ENCODE results near the gene PCDHGB4.
"Not testable (repeated sequence)": the region's sequence is repeated elsewhere in the genome, so short reads cannot be mapped to it uniquely, and the experiment has no call there.

PCDHGB4 gene

DNA sequence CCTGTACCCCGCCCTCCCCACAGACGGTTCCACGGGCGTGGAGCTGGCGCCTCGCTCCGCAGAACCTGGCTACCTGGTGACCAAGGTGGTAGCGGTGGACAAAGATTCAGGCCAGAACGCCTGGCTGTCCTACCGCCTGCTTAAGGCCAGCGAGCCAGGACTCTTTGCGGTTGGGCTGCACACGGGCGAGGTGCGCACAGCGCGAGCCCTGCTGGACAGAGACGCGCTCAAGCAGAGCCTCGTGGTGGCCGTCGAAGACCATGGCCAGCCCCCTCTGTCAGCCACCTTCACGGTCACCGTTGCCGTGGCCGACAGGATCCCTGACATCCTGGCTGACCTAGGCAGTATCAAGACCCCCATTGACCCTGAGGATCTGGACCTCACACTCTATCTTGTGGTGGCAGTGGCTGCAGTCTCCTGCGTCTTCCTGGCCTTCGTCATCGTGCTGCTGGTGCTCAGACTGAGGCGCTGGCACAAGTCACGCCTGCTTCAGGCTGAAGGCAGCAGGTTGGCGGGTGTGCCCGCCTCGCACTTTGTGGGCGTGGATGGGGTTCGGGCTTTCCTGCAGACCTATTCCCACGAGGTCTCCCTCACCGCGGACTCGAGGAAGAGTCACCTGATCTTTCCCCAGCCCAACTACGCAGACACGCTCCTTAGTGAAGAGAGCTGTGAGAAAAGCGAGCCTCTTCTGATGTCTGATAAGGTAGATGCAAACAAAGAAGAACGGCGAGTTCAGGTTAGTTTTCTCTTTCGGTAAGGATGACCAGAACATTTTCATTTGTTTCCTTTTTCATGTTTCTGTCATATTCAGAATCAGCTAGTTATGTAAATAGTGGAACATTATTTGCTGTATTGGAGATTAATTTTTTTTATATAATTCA is 21.2 kb upstream of the PCDHGB4 start:
- DNase-seq (ENCODE audit: low read depth in 1 of 2, low spot score in 1 of 2) = no peak

DNA sequence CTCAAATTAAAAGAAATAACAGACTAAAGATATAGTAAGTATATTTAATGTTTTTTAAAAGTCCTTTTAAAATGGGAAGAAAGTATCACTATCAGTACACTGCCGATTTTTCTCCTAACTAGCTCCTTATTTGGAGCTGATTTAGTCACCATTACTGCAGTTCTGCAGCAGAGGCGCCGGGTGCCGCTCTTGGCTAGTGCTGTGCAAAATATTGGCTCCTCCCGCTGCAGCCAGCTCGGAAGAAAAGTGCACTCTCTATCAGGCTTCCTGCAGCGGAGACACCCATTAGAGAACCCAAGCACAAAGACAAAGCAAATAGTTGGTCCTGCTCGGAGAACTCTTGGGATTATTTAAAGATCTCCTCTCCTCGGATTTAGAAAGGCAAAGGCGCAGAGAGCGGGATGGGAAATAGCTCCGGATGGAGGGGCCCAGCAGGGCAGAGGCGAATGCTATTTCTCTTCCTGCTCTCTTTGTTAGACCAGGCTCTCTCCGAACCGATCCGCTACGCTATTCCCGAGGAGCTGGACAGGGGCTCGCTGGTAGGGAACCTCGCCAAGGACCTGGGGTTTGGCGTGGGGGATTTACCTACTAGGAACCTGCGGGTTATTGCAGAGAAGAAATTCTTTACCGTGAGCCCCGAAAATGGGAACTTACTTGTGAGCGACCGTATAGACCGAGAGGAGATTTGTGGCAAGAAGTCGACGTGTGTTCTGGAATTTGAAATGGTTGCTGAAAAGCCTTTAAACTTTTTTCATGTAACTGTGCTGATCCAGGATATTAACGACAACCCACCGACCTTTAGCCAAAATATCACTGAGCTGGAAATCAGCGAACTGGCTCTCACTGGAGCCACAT is 17.3 kb upstream of the PCDHGB4 start, which contains the start of gene PCDHGB3:
PCDHGB3 (plus strand) TSS at position 249 of the 855 bp plus-strand sequence; CDS start at position 402, 153 bp downstream.
- no peak for DNase-seq (ENCODE audit: low read depth in 1 of 2, low spot score in 1 of 2)

DNA sequence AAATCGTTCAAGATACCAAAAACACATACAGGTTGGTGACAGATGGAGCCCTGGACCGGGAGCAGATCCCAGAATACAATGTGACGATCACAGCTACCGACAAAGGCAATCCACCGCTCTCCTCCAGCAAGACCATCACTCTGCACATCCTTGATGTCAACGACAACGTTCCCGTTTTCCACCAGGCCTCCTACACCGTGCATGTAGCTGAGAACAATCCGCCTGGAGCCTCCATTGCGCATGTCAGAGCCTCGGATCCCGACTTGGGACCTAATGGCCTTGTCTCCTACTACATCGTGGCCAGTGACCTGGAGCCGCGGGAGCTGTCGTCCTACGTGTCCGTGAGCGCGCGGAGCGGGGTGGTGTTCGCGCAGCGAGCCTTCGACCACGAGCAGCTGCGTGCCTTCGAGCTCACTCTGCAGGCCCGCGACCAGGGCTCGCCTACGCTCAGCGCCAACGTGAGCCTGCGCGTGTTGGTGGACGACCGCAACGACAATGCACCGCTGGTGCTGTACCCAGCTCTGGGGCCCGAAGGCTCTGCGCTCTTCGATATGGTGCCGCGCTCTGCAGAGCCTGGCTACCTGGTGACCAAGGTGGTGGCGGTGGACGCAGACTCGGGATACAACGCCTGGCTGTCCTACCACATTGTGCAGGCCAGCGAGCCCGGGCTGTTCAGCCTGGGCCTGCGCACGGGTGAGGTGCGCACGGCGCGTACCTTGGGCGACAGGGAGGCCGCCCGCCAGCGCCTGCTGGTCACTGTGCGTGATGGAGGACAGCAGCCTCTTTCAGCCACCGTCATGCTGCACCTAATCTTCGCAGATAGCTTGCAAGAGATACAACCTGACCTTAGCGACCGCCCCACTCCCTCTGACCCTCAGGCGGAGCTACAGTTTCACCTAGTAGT is 15.7 kb upstream of the PCDHGB4 start:
- no peak for DNase-seq (ENCODE audit: low read depth in 1 of 2, low spot score in 1 of 2)

DNA sequence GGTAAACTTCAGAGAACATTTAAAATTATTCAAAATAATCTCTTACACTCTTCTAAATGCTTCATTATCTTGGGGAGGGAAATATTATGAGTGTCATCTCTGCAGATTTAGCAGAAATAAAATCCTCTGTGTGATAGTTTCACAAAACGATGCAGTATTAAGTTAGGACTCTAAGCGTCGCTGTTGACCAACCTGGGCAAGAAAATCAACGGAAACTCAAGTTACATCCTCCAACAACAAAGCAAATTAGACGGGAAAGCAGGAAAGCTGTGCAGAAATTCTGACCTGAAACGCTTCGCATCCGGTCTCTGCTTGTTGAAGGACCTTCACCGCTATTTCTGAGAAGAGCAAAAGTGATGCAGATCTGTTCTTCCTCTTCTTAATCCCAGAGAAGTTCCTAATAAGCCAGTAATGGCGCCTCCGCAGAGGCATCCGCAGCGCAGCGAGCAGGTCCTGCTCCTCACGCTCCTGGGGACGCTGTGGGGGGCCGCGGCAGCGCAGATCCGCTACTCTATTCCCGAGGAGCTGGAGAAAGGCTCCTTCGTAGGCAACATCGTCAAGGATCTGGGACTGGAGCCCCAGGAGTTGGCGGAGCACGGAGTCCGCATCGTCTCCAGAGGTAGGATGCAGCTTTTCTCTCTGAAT is 13.7 kb upstream of the PCDHGB4 start, which contains the start of gene PCDHGA6:
PCDHGA6 (plus strand) TSS at position 219 of the 645 bp plus-strand sequence; CDS start at position 412, 193 bp downstream.
- no peak for DNase-seq (ENCODE audit: low read depth in 1 of 2, low spot score in 1 of 2)

DNA sequence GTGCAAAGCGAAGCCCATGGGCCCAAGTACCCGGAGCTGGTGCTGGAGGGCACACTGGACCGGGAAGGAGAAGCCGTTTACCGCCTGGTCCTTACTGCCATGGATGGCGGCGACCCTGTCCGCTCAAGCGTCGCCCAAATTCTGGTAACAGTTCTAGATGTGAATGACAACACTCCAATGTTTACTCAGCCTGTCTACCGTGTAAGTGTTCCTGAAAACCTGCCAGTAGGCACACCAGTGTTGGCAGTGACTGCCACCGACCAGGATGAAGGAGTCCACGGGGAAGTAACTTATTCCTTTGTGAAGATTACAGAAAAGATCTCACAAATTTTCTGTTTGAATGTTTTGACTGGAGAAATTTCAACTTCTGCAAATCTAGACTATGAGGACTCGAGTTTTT is 12.9 kb upstream of the PCDHGB4 start:
- no peak for DNase-seq (ENCODE audit: low read depth in 1 of 2, low spot score in 1 of 2)

DNA sequence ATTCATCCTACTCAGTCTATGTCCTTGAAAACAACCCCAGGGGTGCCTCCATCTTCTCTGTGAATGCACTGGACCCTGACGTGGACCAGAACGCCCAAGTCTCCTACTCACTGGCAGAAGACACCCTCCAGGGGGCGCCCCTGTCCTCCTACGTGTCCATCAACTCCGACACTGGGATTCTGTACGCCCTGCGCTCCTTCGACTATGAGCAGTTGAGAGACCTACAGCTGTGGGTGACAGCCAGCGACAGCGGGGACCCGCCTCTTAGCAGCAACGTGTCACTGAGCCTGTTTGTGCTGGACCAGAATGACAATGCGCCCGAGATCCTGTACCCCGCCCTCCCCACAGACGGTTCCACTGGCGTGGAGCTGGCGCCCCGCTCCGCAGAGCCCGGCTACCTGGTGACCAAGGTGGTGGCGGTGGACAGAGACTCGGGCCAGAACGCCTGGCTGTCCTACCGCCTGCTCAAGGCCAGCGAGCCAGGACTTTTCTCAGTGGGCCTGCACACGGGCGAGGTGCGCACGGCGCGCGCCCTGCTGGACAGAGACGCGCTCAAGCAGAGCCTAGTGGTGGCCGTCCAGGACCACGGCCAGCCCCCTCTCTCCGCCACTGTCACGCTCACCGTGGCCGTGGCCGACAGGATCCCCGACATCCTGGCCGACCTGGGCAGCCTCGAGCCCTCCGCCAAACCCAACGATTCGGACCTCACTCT is 11.9 kb upstream of the PCDHGB4 start:
- not testable (repeated sequence) for DNase-seq (ENCODE audit: low read depth in 1 of 2, low spot score in 1 of 2)

DNA sequence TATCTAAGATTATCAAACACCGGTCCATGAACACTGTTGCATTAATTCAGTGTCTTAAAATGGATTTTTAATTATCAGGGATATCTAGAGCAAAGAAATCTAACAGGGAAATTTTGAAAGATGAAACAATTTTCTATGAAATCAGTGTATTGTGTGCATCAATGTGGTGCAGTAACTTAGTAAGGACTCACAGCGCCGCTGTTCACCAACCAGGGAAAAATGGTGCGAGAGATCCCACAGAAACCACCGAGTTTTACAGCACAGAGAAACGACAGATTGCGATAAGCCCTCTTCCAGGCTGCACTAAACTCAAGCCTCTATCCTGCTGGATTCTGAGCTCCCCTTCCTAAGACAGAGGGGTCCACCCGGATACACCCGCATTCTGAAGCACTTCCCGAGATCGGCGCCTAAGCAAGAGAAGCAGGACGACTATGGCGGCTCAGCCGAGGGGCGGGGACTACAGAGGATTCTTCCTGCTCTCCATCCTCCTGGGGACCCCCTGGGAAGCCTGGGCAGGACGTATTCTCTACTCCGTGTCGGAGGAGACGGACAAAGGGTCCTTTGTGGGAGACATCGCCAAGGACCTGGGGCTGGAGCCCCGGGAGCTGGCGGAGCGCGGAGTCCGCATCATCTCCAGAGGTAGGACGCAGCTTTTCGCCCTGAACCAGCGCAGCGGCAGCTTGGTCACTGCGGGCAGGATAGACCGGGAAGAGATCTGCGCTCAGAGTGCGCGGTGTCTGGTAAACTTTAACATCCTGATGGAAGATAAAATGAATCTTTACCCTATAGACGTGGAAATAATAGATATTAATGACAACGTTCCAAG is 4.8 kb upstream of the PCDHGB4 start, which contains the start of gene PCDHGA7:
PCDHGA7 (plus strand) TSS at position 274 of the 826 bp plus-strand sequence; CDS start at position 432, 158 bp downstream.
- no peak for DNase-seq (ENCODE audit: low read depth in 1 of 2, low spot score in 1 of 2)

DNA sequence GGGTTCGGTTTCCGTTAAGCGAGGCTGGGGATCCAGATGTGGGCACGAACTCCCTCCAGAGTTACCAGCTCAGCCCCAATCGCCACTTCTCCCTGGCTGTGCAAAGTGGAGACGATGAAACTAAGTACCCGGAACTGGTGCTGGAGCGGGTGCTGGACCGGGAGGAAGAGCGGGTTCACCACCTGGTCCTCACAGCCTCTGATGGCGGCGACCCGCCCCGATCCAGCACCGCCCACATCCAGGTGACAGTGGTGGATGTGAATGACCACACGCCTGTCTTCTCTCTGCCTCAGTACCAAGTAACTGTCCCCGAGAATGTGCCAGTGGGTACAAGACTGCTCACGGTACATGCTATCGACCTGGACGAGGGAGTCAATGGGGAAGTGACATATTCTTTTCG is 4.2 kb upstream of the PCDHGB4 start:
- no peak for DNase-seq (ENCODE audit: low read depth in 1 of 2, low spot score in 1 of 2)

DNA sequence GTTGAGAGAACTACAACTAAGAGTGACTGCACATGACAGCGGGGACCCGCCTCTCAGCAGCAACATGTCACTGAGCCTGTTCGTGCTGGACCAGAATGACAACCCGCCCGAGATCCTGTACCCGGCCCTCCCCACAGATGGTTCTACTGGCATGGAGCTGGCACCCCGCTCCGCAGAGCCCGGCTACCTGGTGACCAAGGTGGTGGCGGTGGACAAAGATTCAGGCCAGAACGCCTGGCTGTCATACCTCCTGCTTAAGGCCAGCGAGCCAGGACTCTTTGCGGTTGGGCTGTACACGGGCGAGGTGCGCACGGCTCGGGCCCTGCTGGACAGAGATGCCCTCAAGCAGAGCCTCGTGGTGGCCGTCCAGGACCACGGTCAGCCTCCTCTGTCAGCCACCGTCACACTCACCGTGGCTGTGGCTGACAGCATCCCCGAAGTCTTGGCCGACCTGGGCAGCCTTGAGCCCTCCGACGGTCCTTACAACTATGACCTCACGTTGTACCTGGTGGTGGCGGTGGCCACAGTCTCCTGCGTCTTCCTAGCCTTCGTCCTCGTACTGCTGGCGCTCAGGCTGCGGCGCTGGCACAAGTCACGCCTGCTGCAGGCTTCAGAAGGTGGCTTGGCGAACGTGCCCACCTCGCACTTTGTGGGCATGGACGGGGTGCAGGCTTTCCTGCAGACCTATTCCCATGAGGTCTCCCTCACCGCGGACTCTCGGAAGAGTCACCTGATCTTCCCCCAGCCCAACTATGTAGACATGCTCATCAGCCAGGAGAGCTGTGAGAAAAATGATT is 2.8 kb upstream of the PCDHGB4 start:
- DNase-seq (ENCODE audit: low read depth in 1 of 2, low spot score in 1 of 2) = no peak

DNA sequence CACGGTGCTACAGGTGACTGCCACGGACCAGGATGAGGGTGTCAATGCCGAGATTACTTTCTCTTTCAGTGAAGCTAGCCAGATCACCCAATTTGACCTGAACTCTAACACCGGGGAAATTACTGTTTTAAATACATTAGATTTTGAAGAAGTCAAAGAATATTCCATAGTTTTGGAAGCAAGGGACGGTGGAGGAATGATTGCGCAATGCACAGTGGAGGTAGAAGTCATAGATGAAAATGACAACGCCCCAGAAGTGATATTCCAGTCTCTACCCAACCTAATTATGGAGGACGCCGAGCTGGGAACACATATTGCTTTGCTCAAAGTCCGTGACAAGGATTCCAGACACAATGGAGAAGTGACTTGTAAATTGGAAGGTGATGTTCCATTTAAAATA is 1.2 kb downstream of the PCDHGB4 start:
- DNase-seq (ENCODE audit: low read depth in 1 of 2, low spot score in 1 of 2) = no peak

DNA sequence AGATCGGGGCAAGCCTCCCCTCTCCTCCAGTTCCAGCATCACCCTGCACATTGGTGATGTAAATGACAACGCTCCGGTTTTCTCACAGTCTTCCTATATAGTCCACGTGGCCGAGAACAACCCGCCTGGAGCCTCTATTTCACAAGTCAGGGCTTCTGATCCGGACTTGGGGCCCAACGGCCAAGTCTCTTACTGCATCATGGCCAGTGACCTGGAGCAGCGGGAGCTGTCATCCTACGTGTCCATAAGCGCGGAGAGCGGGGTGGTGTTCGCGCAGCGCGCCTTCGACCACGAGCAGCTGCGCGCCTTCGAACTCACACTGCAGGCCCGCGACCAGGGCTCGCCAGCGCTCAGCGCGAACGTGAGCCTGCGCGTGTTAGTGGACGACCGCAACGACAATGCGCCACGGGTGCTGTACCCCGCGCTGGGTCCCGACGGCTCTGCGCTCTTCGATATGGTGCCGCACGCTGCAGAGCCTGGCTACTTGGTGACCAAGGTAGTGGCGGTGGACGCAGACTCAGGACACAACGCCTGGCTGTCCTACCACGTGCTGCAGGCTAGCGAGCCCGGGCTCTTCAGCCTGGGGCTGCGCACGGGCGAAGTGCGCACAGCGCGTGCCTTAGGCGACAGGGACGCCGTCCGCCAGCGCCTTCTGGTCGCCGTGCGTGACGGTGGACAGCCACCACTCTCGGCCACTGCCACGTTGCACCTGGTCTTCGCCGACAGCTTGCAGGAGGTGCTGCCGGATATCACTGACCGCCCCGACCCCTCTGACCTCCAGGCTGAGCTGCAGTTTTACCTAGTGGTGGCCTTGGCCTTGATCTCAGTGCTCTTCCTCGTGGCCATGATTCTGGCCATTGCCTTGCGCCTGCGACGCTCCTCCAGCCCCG is 1.9 kb downstream of the PCDHGB4 start:
- DNase-seq (ENCODE audit: low read depth in 1 of 2, low spot score in 1 of 2) = no peak

DNA sequence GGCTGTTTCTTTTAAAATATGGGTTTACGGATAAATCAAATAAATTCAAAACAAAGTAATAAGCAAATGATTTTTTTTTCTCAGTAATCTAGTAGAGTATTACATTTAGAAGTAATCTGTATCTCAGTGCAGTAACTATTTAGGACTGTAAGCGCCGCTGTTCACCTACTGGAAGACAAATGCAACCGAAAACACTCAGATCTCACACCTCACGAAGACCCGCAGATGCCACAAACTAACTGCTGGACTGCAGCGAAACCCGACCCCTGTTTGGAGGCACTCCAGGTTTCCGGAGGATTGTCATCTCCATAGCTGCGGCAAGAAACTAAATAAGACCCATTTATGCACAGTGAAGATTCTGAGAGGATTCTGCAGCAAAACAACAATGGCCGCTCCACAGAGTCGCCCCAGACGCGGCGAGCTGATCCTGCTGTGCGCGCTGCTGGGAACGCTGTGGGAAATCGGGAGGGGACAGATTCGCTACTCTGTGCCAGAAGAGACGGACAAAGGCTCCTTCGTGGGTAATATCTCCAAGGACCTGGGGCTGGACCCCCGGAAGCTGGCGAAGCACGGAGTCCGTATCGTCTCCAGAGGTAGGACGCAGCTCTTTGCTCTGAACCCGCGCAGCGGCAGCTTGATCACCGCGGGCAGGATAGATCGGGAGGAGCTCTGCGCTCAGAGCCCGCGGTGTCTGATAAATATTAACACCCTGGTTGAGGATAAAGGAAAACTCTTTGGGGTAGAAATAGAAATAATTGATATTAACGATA is 5.1 kb downstream of the PCDHGB4 start, which contains the start of gene PCDHGA8:
PCDHGA8 (plus strand) TSS at position 205 of the 770 bp plus-strand sequence; CDS start at position 386, 181 bp downstream.
- no peak for DNase-seq (ENCODE audit: low read depth in 1 of 2, low spot score in 1 of 2)

DNA sequence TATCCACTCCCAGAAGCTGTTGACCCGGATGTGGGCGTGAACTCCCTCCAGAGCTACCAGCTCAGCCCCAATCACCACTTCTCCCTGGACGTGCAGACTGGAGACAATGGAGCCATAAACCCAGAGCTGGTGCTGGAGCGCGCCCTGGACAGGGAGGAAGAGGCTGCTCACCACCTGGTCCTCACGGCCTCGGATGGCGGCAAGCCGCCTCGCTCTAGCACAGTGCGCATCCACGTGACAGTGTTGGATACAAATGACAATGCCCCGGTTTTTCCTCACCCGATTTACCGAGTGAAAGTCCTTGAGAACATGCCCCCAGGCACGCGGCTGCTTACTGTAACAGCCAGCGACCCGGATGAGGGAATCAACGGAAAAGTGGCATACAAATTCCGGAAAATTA is 5.8 kb downstream of the PCDHGB4 start:
- DNase-seq (ENCODE audit: low read depth in 1 of 2, low spot score in 1 of 2) = no peak

DNA sequence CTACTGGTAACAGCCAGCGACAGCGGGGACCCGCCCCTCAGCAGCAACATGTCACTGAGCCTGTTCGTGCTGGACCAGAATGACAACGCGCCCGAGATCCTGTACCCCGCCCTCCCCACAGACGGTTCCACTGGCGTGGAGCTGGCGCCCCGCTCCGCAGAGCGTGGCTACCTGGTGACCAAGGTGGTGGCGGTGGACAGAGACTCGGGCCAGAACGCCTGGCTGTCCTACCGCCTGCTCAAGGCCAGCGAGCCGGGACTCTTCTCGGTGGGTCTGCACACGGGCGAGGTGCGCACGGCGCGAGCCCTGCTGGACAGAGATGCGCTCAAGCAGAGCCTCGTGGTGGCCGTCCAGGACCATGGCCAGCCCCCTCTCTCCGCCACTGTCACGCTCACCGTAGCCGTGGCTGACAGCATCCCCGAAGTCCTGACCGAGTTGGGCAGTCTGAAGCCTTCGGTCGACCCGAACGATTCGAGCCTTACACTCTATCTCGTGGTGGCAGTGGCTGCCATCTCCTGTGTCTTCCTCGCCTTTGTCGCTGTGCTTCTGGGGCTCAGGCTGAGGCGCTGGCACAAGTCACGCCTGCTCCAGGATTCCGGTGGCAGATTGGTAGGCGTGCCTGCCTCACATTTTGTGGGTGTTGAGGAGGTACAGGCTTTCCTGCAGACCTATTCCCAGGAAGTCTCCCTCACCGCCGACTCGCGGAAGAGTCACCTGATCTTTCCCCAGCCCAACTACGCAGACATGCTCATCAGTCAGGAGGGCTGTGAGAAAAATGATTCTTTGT is 7.1 kb downstream of the PCDHGB4 start:
- not testable (repeated sequence) for DNase-seq (ENCODE audit: low read depth in 1 of 2, low spot score in 1 of 2)
